Stimulated activated naive B cell treated with anti-CD40 and anti-IgM and Interleukin-4, amounts not matched to agents 10 μg/mL and 1 μg/mL and 100 μg/mL, for 72 hours (primary cell): Measurements from ENCODE around the gene C11orf24.
"Not testable (repeated sequence)": the region's sequence is repeated elsewhere in the genome, so short reads cannot be mapped to it uniquely, and the experiment has no call there.

Experiments used
- ATAC-seq, 2 donors: fragments of 150-1000 bp; cut with Tn5 transposase; replicated peaks; 2 replicates each; pipeline ENCODE4 v1.10.0; 2021; ENCODE audit warnings: moderate library complexity in 1 of 2
- DNase-seq: peaks from one replicate; pipeline ENCODE4 v3.0.0; 2021
- H3K27ac Mint-ChIP-seq: one replicate; pipeline ENCODE4 v1.8.0; 2022; ENCODE audit warnings: mild to moderate bottlenecking, mixed read lengths
- H3K27me3 Mint-ChIP-seq, 2 donors: one replicate each; pipeline ENCODE4 v1.8.0; 2022; ENCODE audit warnings: mixed read lengths in 2 of 2
- H3K36me3 Mint-ChIP-seq, 2 donors: one replicate each; pipeline ENCODE4 v1.8.0; 2022; ENCODE audit warnings: mixed read lengths in 2 of 2, mild to moderate bottlenecking in 1 of 2
- H3K4me1 Mint-ChIP-seq, 2 donors: one replicate each; pipeline ENCODE4 v1.8.0; 2022; ENCODE audit warnings: mixed read lengths in 2 of 2, mild to moderate bottlenecking in 1 of 2
- H3K4me3 Mint-ChIP-seq, 2 donors: one replicate each; pipeline ENCODE4 v1.8.0; 2022; ENCODE audit warnings: mild to moderate bottlenecking in 2 of 2, mixed read lengths in 2 of 2, moderate library complexity in 1 of 2
- H3K9me3 Mint-ChIP-seq, 2 donors: one replicate each; pipeline ENCODE4 v1.8.0; 2022; ENCODE audit warnings: mixed read lengths in 2 of 2, mild to moderate bottlenecking in 1 of 2

Gene C11orf24

DNA sequence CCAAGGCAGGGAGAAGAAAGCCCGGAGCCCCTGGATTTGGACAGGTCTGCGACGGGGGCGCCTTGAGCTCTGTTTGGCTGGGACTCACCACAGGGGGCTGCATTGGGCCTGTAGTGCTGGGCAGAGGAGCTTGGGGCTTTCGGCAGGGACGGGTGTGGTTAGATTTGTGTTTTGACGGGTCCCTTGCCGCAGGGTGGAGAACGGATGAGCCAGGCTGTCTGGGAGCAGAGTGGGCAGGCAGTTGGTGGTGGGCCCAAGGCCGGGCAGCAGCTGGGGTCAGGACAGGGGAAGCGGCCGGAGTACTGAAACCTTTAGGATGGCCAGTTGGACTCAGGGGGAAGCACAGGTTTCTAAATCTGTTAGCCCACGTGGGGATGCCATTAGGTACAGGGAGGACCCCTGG lies 13.4 kb downstream of the C11orf24 start:
- peak overlapping the region; percentile 77 for H3K27ac Mint-ChIP-seq
- DNase-seq = no peak
- H3K27me3 Mint-ChIP-seq = no peaks in the 10 kb centered on the region
- H3K36me3 Mint-ChIP-seq = peaks cover 15 to 27% of the 10 kb centered on the region in 2 donors
- H3K4me3 Mint-ChIP-seq = no peak overlapping the region
- peaks cover 21 to 33% of the 10 kb centered on the region in 2 donors for H3K4me1 Mint-ChIP-seq
- ATAC-seq = no peak
- H3K9me3 Mint-ChIP-seq = no peaks in the 10 kb centered on the region

- H3K27me3 Mint-ChIP-seq = no peaks in the 10 kb centered on the region
- peak overlapping the region; percentile 83 for H3K27ac Mint-ChIP-seq
- ATAC-seq (peak; percentile 97 to 98), DNase-seq (peak; percentile 83)
- peaks cover 19 to 33% of the 10 kb centered on the region in 2 donors for H3K4me1 Mint-ChIP-seq
- peaks cover 12 to 20% of the 10 kb centered on the region in 2 donors for H3K36me3 Mint-ChIP-seq
- H3K4me3 Mint-ChIP-seq = no peak overlapping the region
- H3K9me3 Mint-ChIP-seq = no peaks in the 10 kb centered on the region
These were observed 14.1 kb downstream of the C11orf24 start for GRCh38 chr11:68257477-68258362.

DNA sequence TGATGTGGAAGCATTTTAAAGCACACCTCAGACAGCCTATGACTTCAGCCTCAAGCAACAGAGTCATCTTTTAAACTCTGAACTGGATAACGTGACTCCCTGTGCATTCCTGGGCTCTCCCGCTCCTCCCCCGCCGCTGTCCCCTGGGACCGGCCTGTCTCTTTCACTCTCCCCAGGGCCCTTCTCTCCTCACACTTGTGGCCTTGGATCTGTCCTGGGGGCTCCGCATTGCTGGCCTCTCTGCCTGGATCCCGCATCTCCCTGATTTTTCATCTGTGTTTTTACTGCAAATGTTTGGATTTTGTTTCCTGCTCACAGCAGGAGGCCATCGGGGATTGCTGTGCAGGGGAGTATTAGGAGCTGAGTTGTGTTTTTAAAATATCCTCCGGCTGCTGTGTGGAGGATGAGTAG lies 15.4 kb downstream of the C11orf24 start:
- Mint-ChIP-seq H3K4me3 (no peak overlapping the region), H3K9me3 (peaks cover 0 to 3% of the 10 kb centered on the region in 2 donors)

GRCh38 chr11:68255526-68255925 lies 16.2 kb downstream of the C11orf24 start:
- DNase-seq (no peak), ATAC-seq (no peak)
- no peaks in the 10 kb centered on the region for H3K27me3 Mint-ChIP-seq
- H3K36me3 Mint-ChIP-seq = peaks cover 6 to 8% of the 10 kb centered on the region in 2 donors
- H3K27ac Mint-ChIP-seq = no peak overlapping the region
- H3K4me1 Mint-ChIP-seq = peaks cover 17 to 29% of the 10 kb centered on the region in 2 donors
- H3K4me3 Mint-ChIP-seq = no peak overlapping the region
- peaks cover 0 to 3% of the 10 kb centered on the region in 2 donors for H3K9me3 Mint-ChIP-seq

More for the DNA sequence above, 15.4 kb downstream of the C11orf24 start:
- Mint-ChIP-seq H3K27me3 (no peaks in the 10 kb centered on the region), H3K36me3 (peaks cover 7 to 14% of the 10 kb centered on the region in 2 donors), H3K4me1 (peaks cover 19 to 33% of the 10 kb centered on the region in 2 donors), H3K27ac (no peak overlapping the region)
- no peak for DNase-seq
- no peak for ATAC-seq

DNA sequence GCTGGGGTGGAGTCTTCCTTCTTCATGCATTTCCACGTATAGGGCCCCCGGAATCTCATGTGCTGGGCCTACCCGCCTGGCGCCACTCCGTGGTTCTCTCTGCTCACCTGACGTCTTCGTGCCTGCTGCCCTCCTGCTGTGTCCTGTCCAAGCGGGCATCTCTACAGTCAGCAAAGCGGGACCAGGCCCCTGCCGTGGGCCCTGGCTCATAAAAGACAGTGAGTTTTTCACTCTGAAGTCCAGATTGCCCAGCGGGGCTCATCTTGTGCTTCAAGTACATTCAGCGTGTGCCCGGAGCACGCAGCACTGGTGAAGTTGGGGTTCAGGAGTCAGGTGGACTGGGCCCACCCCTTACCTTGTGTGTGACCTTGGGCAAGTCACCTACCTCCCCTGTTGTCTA lies 17.4 kb downstream of the C11orf24 start:
- Mint-ChIP-seq H3K9me3 (peaks cover 5 to 11% of the 10 kb centered on the region in 2 donors), H3K27ac (no peak overlapping the region), H3K4me1 (peaks cover 12 to 21% of the 10 kb centered on the region in 2 donors), H3K4me3 (no peak overlapping the region), H3K27me3 (no peaks in the 10 kb centered on the region), H3K36me3 (peaks cover 0 to under 1% of the 10 kb centered on the region in 2 donors)
- ATAC-seq (no peak), DNase-seq (no peak)

DNA sequence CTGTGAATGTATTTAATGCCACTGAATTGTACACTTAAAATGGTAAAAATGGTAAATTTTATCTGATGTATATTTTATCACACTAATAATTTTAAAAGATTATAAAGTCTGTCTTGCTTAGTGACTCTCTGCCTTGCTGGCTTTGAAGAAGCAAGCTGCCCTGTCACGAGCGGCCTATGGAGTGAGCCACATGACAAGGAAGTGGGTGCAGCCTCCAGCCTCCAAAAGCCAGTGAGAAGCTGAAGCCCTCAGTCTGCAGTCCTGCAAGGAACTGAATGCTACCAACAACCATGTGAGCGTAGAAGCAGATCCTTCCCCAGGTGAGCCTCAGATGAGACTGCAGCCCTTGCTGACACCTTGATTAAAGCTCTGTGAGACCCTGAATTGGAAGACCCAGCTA lies 20.0 kb downstream of the C11orf24 start:
- no peaks in the 10 kb centered on the region for H3K36me3 Mint-ChIP-seq
- ATAC-seq (no peak), DNase-seq (no peak)
- H3K9me3 Mint-ChIP-seq = peaks cover 8 to 13% of the 10 kb centered on the region in 2 donors
- H3K27ac Mint-ChIP-seq = no peak overlapping the region
- H3K4me3 Mint-ChIP-seq = no peak overlapping the region
- no peaks in the 10 kb centered on the region for H3K4me1 Mint-ChIP-seq
- no peaks in the 10 kb centered on the region for H3K27me3 Mint-ChIP-seq

- not testable (repeated sequence) for H3K36me3 Mint-ChIP-seq, ATAC-seq, H3K4me1 Mint-ChIP-seq, H3K27me3 Mint-ChIP-seq, DNase-seq, H3K4me3 Mint-ChIP-seq, H3K27ac Mint-ChIP-seq
- H3K9me3 Mint-ChIP-seq = peaks cover 8 to 10% of the 10 kb centered on the region in 2 donors
These were observed 26.9 kb downstream of the C11orf24 start for GRCh38 chr11:68244912-68245311.

GRCh38 chr11:68243847-68244246 lies 27.9 kb downstream of the C11orf24 start:
- H3K4me3 Mint-ChIP-seq, H3K27ac Mint-ChIP-seq, DNase-seq, H3K9me3 Mint-ChIP-seq, H3K36me3 Mint-ChIP-seq, H3K27me3 Mint-ChIP-seq, ATAC-seq, H3K4me1 Mint-ChIP-seq: not testable (repeated sequence)

- Mint-ChIP-seq H3K27ac (no peak overlapping the region), H3K27me3 (peaks cover 4 to 8% of the 10 kb centered on the region in 2 donors), H3K4me1 (no peaks in the 10 kb centered on the region), H3K9me3 (peaks cover 0 to 4% of the 10 kb centered on the region in 2 donors), H3K4me3 (no peak overlapping the region), H3K36me3 (peaks cover 0 to 2% of the 10 kb centered on the region in 2 donors)
- DNase-seq (no peak), ATAC-seq (no peak)
These were observed 29.2 kb downstream of the C11orf24 start for GRCh38 chr11:68242616-68243015.

DNA sequence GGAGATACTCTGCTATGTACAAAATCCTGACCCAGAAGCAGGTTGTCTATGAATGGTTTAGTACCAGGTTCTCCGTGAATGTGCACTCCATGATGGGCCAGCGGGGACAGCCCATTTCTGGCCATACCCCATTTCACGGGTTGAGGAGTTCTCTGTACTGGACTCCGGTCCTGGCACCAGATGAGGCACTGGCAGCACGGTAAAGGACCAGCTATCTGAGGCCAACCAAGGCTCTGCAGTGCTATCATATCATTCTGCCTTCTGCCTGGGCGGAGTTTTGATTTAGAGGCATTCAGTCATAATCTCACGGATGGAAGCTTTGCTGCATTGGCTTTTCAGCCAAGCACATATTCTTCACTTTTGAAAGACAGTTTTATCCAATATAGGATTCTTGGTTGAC lies 40.2 kb downstream of the C11orf24 start:
- DNase-seq = no peak
- peaks cover 11 to 13% of the 10 kb centered on the region in 2 donors for H3K9me3 Mint-ChIP-seq
- ATAC-seq = no peak
- peaks cover 7 to 8% of the 10 kb centered on the region in 2 donors for H3K27me3 Mint-ChIP-seq
- no peaks in the 10 kb centered on the region for H3K4me1 Mint-ChIP-seq
- H3K27ac Mint-ChIP-seq = no peak overlapping the region
- no peak overlapping the region for H3K4me3 Mint-ChIP-seq
- H3K36me3 Mint-ChIP-seq = peaks cover 5 to 10% of the 10 kb centered on the region in 2 donors

GRCh38 chr11:68229601-68230000 lies 42.2 kb downstream of the C11orf24 start:
- Mint-ChIP-seq H3K9me3 (peaks cover 11 to 13% of the 10 kb centered on the region in 2 donors), H3K36me3 (peaks cover 5 to 10% of the 10 kb centered on the region in 2 donors), H3K27me3 (peaks cover 13 to 15% of the 10 kb centered on the region in 2 donors), H3K27ac (no peak overlapping the region), H3K4me1 (no peaks in the 10 kb centered on the region), H3K4me3 (no peak overlapping the region)
- DNase-seq (no peak), ATAC-seq (no peak)

GRCh38 chr11:68226421-68226820 lies 45.4 kb downstream of the C11orf24 start:
- Mint-ChIP-seq H3K4me3 (no peak overlapping the region), H3K36me3 (peaks cover 5 to 10% of the 10 kb centered on the region in 2 donors), H3K4me1 (no peaks in the 10 kb centered on the region), H3K27ac (no peak overlapping the region), H3K9me3 (peaks cover 11 to 13% of the 10 kb centered on the region in 2 donors), H3K27me3 (peaks cover 7 to 12% of the 10 kb centered on the region in 2 donors)
- DNase-seq (no peak), ATAC-seq (no peak)

DNA sequence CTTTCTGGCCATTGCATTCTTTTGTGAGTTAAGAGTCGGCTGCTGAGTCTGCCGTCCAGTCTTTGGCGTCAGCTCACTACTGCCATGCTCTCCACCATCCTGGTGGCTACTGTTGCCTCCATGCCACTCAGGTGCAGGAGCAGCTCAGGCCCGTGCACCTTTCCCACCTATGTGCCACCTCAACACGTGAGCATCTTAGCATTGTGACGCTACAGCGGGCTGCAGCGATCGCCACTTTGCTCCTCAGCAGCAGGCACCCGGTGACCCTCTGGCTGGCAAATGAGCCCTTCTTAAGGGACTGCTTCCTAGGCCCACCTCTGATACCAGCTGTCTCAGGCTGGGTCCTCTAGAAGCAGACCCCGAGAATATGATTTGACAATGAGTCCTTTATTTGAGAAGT lies 47.2 kb downstream of the C11orf24 start:
- Mint-ChIP-seq H3K27ac (peak overlapping the region; percentile 56), H3K4me3 (no peak overlapping the region), H3K4me1 (peaks cover 1 to 5% of the 10 kb centered on the region in 2 donors), H3K36me3 (peaks cover 2 to 6% of the 10 kb centered on the region in 2 donors), H3K27me3 (peaks cover 7 to 12% of the 10 kb centered on the region in 2 donors), H3K9me3 (peaks cover 7 to 8% of the 10 kb centered on the region in 2 donors)
- ATAC-seq (no peak), DNase-seq (no peak)

DNA sequence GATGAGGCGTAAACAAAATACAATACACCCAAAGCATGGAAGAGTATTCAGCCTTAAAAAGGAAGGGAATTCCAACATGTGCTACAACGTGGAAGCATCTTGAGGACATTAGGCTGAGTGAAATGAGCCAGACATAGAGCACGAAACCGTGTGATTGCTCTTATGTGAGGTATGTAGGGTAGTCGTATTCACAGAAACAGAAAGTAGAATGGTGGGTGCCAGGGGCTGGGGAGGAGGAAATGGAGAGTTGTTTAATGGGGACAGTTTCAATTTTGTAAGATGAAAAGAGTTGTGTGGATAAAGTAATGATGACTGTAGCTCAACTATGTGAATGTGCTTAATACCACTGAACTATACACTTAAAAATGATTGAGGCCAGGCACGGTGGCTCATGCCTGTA lies 48.5 kb downstream of the C11orf24 start:
- DNase-seq = no peak
- H3K9me3 Mint-ChIP-seq = no peaks in the 10 kb centered on the region
- no peak overlapping the region for H3K27ac Mint-ChIP-seq
- ATAC-seq = no peak
- peaks cover 4 to 9% of the 10 kb centered on the region in 2 donors for H3K4me1 Mint-ChIP-seq
- H3K36me3 Mint-ChIP-seq = no peaks in the 10 kb centered on the region
- H3K27me3 Mint-ChIP-seq = peaks cover 7 to 12% of the 10 kb centered on the region in 2 donors
- H3K4me3 Mint-ChIP-seq = no peak overlapping the region

GRCh38 chr11:68221406-68221805 lies 50.4 kb downstream of the C11orf24 start:
- peaks cover 6 to 11% of the 10 kb centered on the region in 2 donors for H3K27me3 Mint-ChIP-seq
- DNase-seq = no peak
- peaks cover 4 to 9% of the 10 kb centered on the region in 2 donors for H3K4me1 Mint-ChIP-seq
- no peak for ATAC-seq
- H3K36me3 Mint-ChIP-seq = no peaks in the 10 kb centered on the region
- H3K9me3 Mint-ChIP-seq = no peaks in the 10 kb centered on the region
- H3K4me3 Mint-ChIP-seq = no peak overlapping the region
- H3K27ac Mint-ChIP-seq = no peak overlapping the region
